ENCODE measurements around the gene ATP5ME.
"Not testable (repeated sequence)": the region's sequence is repeated elsewhere in the genome, so short reads cannot be mapped to it uniquely, and the experiment has no call there.

ATP5ME gene

DNA sequence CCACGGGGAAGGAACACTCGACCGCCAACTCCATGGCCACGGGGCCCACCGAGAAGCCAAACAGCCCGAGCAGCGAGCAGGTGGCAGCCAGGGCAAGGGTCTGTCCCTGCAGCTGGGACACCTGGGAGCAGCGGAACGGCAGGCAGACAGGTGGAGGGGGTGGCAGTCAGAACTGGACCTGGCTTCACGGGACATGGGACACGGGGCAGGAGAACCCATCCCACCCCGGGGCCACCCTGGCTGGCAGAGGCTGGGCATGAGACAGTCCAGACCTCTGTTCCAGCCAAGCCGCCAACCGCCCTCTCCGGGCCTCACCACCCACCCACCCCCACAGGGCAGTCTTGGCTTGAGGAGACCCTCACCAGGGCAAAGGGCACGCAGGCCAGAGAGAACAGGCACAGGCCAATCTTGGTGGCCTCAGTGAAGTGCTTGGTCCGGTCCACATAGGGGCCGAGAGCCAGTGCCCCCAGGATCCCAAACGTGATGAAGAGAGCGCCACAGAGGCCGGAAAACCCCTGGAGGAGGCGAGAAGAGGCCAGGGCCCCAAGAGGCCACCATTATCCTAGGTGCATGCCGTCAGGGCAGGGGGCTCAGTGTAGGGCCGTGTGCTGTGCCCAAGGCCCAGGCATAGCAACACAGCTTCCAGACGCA lies 9.3 kb upstream of the ATP5ME start:
- DNase-seq = no peak

DNA sequence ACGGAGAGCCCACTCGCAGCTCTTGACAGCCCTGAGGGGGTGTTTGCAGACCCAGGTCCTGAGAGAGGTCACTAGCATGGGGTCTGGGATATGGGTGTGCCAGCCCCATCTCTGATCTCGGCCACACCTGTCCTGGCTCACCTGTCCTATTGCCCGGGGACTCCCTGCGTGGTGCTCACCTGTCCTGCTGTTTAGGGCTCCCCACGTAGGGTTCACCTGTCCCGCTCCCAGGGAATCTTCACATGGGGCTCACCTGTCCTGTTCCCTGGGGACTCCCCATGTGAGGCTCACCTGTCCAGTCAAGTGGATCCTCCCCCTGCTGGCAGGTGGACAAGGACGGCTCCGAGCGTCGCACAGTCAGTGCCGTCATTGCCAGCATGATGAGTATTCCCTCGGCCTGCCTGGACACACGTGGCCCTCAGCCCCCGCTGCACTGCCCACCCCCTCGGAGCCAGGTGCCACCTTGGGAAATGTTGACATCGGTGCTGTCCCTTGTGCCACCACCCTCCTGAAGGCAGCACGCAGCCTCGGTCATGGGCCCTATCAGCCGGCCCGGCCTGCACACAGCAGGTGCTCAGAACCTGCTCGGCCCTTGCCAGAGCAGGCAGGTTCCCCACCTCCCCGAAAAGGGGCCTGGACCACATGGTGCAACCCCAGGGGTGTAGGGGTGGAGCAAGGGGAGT lies 8.6 kb upstream of the ATP5ME start:
- no peak for DNase-seq

DNA sequence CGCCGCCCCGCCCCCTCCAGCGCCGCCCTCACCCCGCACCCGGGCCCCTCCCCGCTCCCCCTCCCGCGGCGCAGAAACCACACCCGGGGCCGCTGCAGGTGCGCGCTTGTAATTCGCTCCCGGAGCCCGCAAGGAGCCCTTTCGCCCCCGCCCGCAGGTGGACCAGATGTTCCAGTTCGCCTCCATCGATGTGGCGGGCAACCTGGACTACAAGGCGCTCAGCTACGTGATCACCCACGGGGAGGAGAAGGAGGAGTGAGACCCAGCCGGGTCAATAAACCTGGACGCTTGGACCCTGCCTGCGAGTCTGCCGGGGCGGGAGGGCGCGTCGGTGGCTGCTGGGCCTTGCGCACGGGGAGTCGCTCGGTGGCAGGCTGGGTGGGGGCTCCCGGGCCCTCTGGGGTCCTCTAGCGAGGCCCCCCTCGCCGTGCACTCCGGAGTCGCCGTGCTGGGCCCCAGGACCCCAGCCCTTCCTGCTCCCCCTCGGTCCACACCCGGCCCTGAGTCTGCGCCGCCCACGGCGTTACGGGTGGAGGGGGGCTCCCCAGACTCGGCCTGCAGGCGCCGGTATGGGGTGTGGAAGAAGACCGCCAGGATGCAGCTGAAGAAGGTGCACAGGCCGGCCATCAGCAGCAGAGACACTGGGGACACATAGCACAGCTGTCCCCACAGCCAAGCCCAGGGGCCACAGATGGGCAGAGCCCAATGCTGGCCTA lies 7.8 kb upstream of the ATP5ME start:
- peak; percentile 61 for DNase-seq

DNA sequence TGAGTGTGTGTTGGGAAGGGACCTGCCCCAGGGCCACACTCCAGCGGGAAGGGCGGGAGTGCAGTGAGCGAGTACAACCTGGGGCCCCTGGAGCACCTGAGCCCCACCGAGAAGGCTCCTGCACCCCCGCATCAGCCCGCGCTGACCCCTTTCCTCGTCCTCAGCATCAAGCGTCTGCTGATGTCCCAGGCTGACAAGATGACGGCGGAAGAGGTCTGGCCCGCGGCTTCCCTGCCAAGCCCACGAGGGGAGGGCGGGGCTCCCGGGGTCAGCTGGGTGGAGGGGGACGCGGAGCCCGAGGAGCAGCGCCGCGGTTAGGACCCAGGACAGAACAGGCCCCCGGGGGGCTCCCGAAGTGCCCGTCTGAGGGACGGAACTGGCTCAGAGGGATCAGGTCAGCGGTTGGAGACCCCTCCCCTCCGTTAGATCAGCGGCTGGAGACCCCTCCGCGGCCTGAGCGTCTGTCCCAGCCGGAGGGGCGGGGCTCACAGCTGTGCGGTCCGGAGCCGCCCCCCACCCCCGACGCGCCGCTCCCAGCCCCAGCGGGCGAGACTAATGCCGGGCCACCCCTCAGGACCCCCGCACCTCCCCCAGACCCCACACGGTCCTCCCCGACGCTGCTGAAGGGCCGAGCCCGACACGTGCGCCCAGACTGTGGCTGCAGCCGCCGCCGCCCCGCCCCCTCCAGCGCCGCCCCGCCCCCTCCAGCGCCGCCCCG lies 7.0 kb upstream of the ATP5ME start:
- peak; percentile 69 for DNase-seq

DNA sequence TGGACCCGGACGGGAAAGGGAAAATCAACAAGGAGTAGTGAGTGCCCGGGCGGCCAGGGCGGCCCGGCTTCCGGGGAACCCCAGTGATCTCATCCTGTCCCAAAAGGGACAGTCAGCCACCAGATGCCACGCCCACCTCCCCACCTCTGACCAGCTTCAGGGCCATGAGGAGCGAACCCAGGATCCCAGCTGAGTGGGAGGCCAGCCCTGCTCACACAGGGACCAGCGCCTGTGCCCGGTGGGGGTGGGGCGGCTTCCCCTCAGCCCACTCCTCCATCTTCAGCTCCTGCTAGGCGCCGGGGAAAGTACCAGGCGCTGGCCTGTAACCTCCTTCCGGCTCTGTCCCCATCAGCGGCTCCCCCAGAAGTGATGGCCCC lies 6.5 kb upstream of the ATP5ME start:
- DNase-seq = no peak

DNA sequence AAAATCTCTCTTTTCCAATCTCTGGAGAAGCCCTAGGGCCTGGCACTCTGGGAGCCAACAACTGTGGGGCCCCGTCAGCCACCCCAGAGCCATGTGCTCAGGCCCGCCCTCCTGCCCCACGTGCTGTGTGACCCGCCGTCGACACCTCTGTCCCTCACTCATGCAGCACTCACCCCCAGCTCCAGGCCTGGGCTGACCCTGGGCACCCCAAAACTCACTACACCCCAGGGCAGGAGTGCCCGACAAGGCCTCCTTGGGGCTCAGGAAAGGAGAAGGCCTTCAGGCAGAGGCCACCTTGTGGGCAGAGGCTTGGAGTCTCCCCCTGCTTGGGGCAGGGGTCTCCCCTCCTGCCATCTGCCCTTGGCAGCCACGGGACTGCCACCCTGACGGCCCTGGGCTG lies 6.0 kb upstream of the ATP5ME start:
- no peak for DNase-seq

DNA sequence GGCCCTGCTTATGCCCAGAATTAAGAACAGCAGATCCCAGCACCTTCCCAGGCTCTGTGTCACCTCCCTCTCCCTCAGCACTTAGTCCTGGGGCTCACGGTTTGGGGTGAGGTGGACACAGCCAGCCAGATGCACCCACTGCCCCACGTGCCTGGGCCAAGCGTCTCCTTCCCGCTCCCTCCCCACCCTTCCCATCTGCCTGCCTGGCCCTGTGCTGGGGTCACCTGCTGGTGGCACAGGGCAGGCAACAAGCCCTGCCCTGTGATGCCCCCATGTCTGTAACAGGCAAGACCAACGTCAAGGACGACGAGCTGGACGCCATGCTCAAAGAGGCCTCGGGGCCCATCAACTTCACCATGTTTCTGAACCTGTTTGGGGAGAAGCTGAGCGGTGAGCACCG lies 5.6 kb upstream of the ATP5ME start:
- no peak for DNase-seq

DNA sequence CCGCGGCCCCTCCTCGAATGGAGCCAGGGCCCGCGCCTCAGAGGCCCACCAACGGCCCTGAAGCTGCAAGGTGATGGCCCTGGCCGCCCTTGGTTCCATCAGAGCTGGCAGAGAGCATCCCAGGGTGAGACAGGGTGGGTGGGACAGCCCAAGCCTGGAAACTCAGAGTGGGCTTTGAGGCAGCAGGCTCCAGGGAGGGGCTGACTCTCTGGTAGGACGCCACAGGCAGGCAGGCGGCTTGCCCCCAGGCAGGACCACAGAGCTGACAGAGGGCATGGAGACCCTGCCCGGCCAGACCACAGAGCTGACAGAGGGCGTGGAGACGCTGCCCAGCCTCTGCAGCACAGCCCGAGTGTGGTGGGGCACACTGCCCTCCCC lies 5.0 kb upstream of the ATP5ME start:
- no peak for DNase-seq

DNA sequence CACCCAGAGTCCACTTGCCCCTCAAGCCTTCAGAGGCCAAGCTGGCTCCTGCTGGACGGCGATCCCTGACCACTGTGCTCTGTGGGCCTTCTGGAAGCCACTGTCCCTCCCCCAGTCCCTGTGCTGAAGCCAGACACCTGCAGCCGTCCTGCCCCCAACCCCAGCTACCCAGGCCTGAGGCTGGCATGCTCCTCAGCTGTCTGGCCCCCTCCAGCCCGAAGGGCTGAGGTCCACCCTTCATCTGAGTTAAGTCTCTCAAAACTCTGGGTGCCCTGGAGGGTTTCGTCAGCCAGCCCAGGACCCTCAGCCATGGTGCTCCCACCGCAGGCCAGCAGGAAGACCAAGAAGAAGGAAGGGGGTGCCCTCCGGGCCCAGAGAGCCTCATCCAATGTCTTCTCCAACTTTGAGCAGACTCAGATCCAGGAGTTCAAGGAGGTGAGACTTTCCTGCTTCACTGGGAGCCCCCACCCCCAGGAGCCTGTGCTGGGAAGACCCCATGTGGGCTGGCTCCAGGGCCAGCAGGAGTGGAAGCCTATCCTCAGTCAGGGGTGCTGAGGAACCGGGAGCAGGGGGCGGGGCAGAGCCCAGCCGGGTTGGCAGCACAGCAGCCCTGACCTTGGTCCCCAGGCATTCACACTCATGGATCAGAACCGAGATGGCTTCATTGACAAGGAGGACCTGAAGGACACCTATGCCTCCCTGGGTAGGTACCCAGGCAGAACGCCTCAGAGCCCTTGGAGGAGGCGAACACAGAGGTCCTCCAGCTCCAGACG lies 4.4 kb upstream of the ATP5ME start:
- DNase-seq = no peak

DNA sequence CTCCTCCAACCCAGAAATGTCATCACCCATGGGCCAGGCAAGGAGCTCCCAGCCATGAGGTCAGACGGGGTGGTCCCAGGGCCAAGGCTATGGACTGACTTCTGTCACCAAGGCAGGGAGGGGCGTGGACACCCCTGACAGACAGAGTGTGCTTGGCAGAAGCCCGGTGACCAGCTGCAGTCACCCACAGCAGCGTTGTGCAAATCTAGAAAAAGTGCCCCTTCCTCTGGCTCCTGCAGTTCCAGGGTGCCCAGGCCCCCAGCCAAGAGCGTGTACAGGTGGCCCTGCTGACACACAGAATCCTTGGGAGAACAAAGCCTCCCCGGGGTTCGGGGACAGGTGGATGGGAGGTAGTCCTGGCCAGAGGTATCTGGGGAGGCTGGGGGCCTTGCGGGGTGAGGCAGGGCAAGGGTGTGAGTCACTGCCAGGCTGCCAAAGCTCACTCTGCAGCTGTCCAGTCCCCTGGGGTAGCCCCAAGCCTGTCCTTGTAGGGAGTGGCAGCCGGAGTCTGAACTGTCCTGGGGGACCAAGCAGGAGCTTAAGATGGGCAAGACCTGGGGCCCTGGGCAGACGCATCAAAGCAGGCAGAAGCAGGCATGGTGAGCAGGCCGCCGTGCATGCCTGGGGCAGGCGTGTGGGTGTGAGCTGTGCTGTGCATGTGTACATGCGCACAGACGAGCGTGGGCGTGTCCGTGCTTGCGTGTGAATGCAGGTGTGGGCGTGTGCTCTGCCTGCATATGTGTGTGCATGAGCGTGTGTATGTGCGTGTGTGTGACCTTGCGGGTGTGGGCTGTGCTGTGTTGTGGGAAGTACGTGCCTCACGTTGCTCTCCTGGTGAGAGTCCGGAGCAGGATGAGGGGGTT lies 3.6 kb upstream of the ATP5ME start:
- peak; percentile 40 for DNase-seq

DNA sequence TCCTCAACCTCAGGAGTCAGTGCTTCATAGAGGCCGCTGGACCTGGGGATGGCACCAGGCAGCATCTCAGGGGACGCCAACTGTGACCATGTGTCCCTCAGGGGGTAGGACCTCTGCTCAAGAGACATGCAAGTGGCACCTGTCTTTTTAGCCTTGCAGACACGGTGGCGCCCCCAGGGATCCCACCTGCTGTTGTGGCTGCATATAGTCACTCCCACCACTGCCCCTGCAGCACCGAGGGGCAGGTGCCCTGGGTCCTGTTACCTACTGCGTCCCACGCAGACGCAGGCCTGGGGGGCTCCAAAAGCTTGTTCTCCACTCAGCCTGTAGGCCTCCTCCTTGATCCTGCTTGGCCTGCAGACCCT lies 2.8 kb upstream of the ATP5ME start:
- DNase-seq = no peak

DNA sequence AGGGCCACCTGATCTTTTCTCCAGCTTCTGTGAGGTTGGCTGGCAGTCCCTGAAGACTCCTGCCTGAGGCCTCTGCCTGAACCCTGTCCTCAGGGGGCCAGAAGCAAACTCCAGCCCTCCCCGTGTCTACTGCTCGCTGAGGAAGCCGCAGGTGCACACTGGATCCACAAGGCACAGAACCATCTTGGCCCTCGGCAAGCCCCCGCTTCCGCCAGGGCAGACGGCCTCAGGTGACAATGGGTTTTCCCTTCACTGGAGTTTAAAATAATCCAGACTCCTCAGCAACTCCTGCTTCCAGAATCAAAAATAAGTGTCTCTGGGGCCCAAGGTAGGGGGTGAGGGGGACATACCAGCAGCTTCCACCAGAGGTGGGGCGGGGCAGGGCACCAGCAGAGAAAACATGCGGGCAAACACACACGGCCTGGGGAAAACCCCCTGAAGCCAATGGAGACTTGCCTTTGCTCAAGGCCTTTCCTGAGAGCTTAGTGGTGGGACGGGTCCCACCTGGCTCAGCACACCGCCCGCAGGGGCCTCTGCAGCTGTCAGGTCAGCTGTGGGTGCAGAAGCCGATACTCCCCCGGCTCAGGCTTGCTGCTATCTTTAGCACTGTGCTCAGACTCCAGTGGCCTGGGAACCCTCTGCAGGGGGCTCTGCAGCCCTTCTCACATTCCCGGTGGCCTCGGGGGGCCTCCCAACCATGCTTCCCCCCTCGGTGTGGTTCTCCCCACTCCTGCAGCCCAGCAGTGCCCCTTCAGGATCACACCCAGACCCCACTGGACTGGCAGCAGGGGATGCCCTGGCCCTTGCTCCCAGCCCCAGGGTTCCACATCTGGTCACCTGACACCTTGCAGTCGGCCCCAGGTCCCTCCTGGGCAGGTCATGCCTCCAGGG lies 2.1 kb upstream of the ATP5ME start:
- peak; percentile 9 for DNase-seq

DNA sequence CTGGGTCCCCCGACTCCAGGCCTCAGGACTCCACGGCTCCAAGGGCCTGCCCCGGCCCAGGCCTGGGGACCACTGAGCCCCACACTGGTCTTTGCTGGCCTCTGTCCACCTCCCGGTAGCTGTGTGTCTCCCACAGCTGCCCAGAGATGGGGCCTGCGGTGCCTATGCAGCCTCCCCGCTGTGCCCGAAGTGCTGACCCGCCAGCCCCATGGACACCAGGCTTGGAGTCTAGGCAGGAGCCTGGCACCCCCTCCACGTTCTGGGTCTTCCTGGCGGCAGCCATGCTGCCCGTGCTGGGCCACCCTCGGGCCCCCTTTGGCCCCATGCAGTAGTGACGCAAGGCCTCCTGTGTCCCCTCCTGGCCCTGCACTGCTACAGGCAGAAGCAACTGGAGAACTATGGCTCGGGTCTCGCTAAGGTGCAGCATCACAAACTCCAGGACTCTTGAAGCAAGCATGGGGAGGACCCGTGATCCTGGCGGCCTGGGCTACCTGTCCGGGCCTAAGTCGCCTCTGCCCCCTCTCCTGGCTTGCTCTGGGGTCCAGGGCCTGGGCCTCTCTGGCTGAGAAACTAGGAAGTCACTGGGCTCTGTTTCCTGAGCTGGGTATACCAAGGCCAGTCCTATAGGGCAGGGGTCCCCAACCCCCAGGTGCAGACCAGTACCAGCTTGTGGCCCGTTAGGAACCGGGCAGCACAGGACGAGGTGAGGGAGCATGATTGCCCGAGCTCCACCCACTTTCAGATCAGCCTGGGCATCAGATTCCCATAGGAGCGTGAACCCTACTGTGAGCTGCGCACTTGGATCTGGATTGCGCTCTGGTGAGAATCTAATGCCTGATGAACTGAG lies 1.2 kb upstream of the ATP5ME start:
- no peak for DNase-seq

DNA sequence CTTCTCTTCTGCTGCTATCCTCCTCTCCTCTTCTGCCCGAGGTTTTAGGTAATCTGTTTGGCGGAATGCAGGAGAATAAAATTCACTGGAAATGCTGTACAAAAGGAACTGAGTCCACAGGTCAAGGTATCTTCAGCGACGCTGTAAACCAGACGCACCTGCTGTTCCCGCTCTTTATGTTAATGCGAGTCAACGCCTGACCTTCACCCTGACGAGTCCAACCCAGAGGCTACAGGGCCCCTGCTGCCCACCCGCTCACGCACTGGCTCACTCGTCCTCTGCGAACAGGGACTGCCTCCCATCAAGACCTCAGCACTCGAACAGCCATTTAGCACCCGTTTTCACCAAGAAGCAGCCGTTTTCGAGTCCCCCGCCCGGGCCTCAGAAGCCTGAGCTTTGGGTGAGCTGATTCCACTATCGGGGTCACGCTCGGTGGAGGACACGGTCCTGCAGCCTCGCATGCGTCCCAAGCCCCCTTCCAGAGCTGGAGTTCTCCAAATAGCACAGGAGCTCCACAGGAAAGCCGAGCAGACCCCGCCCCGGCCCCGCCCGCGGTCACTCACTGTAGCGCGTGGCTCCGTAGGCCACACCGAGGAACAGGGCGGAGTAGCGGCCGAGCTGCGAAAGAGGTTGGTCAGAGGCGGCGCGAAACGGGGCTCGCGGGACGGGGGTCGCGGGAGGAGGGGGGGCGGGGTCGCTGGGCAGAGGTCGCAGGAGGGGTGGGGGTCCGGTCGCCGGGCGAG lies 556 bp downstream of the ATP5ME start:
- DNase-seq = no peak

DNA sequence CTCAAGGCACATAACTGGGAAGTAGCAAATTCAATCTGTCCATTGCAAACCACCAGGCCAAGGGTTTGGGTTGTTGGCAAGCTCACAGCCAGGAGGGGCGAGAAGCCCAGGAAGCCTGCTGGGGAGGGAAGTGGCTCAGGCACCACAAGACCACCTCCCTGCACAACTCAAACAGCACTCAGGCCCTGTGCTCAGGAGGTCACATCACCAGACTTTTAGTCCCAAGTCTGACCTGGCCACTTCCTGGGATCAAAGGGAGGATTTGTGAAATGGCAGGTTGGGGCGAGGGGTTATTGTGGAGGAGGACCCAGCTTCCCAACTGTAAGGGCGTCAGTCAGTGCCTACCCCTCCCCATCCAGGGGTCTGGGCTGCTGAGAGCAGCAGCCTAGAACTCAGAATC lies 2.3 kb downstream of the ATP5ME start:
- DNase-seq = no peak

DNA sequence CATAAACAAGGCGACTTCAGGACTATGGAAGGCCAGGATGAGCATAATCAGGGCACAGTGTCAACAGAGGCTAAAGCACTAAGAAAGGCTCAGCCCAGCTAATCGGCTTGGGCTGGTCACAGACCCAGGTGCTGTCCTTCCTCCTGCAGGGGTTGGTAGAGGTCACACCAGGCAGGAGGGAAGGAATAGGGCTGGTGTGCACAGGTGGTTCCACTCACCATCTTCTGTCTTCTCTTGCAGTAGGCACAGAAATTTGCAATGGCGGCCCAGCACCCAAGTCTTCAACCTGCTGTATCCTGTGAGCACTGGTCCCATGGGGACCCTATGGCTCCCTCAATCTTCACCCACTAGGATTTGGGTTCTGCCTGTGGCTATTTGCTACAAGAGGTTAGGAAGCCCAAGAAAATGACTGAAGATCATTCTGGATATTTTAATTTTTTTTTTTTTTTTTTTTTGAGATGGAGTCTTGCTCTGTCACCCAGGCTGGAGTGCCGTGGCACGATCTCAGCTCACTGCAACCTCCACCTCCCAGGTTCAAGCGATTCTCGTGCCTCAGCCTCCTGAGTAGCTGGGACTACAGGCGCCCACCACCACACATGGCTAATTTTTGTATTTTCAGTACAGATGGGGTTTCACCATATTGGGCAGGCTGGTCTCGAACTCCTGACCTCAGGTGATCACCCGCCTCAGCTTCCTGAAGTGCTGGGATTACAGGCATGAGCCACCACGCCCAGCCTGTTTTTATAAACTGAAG lies 4.1 kb downstream of the ATP5ME start:
- not testable (repeated sequence) for DNase-seq

DNA sequence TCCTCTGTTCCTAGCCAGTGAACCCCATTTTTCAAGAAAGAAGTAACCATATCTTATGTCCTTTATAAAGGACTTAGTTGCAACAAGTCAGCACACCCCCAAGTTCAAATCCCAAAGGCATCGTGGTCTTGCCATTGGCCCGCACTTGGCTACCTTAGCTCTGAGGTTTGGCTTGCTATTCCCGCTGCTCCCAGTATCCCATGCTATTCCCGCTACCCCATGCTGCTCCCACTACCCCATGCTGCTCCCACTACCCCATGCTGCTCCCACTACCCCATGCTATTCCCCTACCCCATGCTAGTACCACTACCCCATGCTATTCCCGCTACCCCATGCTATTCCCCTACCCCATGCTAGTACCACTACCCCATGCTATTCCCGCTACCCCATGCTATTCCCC lies 5.9 kb downstream of the ATP5ME start:
- not testable (repeated sequence) for DNase-seq

DNA sequence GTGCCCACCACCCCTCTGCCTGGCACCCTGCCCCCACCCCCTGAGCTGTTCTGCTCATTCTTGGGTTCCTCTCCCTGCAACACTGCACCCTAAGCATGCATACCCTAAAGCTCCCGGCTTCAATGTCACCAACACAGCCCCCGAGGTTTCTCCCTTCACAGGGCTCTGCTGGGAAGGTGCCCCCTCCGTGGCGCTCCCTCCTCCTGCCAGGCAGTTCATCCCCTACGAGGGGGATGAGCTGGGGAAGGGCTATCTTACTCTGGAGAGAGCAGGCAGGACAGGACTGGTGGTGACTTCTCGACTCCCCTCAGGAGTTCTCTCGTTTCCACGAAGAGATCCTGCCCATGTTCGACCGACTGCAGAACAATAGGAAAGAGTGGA lies 6.5 kb downstream of the ATP5ME start:
- no peak for DNase-seq
